ENCODE results near the gene HOTAIR.

HOTAIR gene

DNA sequence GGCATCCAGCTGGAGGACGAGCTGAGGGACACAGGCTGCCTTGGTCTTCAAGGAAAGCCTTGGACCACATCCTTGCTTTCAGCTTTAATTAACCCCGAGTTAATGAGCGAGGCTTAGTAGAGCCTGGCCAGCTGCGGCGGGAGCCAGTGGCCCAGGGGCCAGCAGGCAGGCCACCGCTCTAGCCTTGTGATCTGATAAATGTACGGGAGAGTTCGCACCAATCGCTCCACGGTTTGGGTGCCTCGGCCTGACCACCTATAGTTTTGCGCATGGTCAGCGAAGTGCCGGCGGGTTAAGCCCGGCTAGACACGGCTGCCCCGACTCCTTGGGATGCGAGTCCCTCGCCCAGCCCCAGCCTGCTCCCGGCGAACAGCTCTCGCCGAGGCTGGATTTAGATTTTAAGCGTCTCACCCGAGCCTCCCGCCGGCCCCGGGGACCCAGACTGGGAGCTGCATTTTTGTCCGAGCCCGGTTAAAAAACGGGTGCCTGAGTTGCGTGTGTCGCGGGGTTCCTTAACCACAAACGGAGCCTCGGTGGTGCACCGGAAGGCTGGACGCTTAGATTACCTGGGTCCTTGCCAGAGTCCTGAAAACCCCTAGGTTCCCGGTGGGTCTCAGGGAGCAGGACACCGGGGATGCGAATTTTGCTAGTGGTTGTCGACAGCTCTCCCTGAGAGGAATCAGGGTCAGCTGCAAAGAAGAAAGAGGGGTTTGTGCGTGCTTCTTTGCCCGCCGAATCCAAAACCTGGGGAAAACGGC is 23.0 kb downstream of the HOTAIR start:
- in situ Hi-C loops (cut with MboI; ENCODE audit: low sequenced_read_pairs): no loop called here

DNA sequence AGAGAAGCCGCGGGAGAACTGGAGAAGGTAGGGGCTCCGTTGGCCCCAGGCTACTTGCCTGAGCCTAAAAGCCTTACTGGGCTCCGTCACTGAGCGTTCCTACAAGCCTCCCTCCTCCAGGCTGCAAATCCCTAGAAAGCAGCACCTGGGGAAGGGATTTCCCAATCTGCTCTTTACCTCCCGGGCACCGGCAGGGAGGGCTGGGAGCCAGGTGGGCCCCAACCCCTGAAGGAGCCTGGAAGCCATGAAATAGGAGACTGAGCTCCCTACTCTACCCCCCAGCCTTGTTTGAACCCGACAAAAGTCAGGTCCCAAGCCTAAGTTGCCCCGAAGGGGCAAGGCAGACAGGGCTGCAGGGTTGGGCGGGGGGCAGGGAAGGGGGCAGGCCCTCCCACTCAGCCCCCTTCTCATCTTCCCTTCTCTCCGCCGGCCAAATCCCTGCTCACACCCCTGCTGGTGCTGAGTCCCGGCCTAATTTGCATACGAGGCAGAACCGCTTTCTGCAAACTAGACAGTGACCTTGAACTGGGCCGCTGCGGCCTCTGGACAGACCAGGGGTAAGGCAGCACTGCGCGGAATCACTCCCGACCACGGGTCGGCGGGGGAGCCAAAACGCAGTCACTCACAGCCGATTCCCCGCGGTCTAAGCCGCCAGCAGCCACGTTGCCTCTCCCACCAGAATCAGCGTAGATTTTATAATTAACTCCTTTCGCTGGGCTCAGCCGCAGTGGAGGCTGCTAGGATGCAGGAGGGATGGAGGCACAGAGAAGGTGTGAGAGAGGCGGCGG is 23.8 kb downstream of the HOTAIR start:
- in situ Hi-C loops (cut with MboI; ENCODE audit: low sequenced_read_pairs): no loop called here

DNA sequence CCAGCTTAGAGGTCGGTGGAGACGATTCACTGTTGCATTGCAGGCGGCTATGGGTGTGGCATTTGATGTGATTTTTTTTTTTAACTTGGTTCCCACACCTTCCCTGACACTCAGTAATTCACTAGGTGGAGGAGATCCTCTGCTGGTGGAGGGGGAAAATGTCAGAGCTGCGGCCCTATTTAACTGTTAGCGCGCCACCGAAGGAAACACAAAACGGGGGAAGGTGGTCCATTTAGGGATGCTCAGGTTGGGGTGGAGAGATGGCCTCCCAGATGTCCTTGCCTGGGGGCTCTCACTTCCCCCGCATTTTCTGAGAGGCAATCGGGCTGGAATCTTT is 24.3 kb downstream of the HOTAIR start:
- in situ Hi-C loops (cut with MboI; ENCODE audit: low sequenced_read_pairs): no loop called here

DNA sequence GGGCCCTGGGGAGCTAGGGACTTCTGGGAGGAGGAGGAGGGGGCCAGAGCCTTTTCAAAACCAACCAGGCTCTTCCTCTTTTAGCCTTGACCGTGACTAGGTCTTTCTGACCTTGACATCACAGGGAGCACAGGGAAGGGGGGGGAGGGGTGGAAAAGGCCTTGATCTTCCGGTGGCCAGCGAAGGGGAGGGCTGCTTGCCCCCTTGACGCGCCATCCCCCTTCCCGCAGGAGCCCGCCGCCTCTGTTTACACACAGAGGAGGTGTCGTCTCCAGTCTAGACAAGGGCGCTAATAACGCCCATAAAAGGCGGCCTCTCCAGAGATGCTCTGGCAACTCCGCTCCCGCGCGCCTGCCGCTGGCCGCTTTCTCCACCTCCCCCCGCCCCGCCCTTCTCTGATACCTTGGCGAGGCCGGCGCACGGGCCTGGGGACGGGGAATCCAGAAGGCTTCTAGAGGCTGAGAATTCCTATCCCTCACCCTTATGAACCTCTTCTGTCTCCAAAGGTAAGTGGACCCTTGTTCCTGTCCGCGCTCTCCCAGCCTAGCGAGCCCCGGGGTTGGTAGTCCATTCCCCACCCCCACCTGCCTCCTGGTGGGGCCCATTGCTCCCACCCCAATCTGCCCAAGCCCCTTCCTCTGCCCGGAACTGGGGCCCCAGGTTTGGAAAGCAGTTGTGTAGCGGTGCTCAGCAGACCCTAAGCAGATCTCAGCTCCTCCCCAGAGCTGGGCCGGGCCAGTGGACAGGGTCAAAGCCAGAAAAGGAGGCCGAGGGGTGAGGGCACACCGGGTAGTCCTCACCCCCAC is 24.9 kb downstream of the HOTAIR start:
- in situ Hi-C loops (cut with MboI; ENCODE audit: low sequenced_read_pairs): loop anchor here (10.0 kb wide), 1 partner anchor 155 kb away; no protein-coding TSS in a partner anchor

GRCh38 chr12:53948650-53949593 is 25.8 kb downstream of the HOTAIR start:
- in situ Hi-C loops (cut with MboI; ENCODE audit: low sequenced_read_pairs): loop anchor here (10.0 kb wide), 1 partner anchor 154 kb away; no protein-coding TSS in a partner anchor

DNA sequence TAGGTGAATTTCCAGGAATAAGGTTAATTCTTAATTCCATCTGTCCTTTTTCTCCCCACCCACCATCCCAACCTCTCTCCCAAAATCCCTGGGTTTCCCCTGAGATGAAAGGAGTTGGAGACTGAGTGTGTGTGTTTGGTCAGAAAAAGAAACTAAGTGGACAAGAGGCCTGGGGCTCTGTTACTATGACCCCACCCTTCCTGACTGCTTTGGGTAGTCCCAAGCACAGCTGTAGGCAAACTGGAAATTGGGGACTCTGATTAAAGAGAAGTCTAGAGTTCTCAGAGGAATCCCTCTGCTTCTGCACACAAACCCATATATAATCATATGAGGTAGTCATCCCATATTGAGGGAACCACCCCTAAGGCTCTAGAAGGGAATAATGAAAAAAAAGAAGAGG is 27.0 kb downstream of the HOTAIR start:
- in situ Hi-C loops (cut with MboI; ENCODE audit: low sequenced_read_pairs): loop anchor here (10.0 kb wide), 1 partner anchor 153 kb away; no protein-coding TSS in a partner anchor

DNA sequence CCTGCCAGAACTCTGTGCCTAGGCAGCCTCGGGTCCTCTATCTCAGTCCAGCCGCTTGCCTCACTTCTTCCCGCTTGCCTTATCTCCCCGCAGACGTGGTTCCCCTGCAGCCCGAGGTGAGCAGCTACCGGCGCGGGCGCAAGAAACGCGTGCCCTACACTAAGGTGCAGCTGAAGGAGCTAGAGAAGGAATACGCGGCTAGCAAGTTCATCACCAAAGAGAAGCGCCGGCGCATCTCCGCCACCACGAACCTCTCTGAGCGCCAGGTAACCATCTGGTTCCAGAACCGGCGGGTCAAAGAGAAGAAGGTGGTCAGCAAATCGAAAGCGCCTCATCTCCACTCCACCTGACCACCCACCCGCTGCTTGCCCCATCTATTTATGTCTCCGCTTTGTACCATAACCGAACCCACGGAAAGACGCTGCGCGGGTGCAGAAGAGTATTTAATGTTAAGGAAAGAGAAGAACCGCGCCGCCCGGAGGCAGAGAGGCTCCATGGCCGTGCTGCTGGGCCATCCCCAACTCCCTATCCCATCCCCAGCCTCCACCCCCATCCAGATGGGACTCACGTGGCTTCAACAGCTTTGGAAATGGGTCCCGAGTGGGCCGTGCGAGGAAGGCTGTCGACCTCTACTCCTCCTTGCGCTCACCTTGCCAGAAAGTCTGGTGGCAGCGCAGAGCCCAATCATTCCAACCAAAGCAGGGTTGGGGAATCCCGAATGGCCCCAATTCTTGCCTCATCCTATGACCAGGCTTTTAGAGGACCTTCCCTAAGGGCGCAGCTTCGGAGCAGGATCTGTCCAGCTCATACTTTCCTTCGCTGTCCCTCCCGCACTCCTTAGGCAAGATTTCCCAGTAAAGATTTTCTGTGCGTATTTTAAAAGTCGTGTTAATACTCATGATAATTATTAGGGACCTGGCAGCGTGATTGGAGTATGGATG is 29.6 kb downstream of the HOTAIR start:
- in situ Hi-C loops (cut with MboI; ENCODE audit: low sequenced_read_pairs): loop anchor here (10.0 kb wide), 1 partner anchor 150 kb away; no protein-coding TSS in a partner anchor

- in situ Hi-C loops (cut with MboI; ENCODE audit: low sequenced_read_pairs): loop anchor here (10.0 kb wide), 1 partner anchor 149 kb away; no protein-coding TSS in a partner anchor
These were observed 30.5 kb downstream of the HOTAIR start for GRCh38 chr12:53944209-53944608.

DNA sequence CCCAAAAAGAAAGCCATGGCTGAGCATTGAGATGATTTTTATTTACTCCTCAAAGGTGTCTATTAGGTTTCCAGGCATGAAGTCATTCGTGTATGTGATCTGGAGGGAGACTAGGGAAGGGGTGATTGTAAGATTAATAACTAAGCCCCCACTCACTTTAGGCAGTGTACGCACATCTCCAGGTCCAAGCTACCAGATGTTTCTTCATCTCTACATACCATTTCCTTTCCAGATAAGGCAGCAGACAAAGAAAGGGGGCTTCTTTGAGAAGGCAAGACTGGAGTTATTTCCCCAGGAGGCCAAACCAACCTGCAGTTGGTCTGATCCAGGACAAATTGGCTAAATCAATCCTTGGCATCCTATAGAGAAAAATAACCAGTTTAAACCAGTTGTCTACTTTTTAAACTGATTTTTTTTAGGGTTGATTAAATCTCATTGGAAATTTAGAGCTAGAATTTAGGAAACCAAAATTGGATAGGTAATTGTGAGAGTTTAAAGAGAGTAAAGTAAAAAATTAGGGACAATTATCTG is 32.2 kb downstream of the HOTAIR start:
- in situ Hi-C loops (cut with MboI; ENCODE audit: low sequenced_read_pairs): loop anchor here (10.0 kb wide), 1 partner anchor 148 kb away; no protein-coding TSS in a partner anchor

GRCh38 chr12:53941750-53942149 is 33.0 kb downstream of the HOTAIR start:
- in situ Hi-C loops (cut with MboI; ENCODE audit: low sequenced_read_pairs): loop anchor here (10.0 kb wide), 1 partner anchor 147 kb away; no protein-coding TSS in a partner anchor

DNA sequence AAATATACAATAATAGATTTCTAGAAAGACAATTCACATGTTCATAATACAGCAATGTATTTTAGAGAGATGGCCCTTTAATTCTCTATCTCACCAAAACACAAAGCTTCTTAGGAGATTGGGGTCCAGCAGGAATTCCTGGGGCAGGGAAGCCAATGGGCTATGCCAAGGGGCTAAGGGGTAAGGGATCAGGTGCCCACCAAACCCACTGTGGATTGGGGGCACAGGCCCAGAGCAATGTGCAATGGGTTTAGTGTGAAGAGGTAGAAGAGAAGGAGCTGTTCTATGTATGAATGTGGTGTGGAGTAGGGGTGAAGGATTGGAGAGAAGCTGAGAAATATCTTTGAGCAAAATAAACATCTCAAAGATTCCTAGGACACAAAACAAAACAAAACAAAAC is 33.6 kb downstream of the HOTAIR start:
- in situ Hi-C loops (cut with MboI; ENCODE audit: low sequenced_read_pairs): loop anchor here (10.0 kb wide), 1 partner anchor 146 kb away; no protein-coding TSS in a partner anchor

- in situ Hi-C loops (cut with MboI; ENCODE audit: low sequenced_read_pairs): loop anchor here (10.0 kb wide), 1 partner anchor 146 kb away; no protein-coding TSS in a partner anchor
These were observed 34.2 kb downstream of the HOTAIR start for GRCh38 chr12:53940443-53941014.

GRCh38 chr12:53939141-53940108 is 35.3 kb downstream of the HOTAIR start:
- in situ Hi-C loops (cut with MboI; ENCODE audit: low sequenced_read_pairs): loop anchor here (10.0 kb wide), 1 partner anchor 145 kb away; no protein-coding TSS in a partner anchor

DNA sequence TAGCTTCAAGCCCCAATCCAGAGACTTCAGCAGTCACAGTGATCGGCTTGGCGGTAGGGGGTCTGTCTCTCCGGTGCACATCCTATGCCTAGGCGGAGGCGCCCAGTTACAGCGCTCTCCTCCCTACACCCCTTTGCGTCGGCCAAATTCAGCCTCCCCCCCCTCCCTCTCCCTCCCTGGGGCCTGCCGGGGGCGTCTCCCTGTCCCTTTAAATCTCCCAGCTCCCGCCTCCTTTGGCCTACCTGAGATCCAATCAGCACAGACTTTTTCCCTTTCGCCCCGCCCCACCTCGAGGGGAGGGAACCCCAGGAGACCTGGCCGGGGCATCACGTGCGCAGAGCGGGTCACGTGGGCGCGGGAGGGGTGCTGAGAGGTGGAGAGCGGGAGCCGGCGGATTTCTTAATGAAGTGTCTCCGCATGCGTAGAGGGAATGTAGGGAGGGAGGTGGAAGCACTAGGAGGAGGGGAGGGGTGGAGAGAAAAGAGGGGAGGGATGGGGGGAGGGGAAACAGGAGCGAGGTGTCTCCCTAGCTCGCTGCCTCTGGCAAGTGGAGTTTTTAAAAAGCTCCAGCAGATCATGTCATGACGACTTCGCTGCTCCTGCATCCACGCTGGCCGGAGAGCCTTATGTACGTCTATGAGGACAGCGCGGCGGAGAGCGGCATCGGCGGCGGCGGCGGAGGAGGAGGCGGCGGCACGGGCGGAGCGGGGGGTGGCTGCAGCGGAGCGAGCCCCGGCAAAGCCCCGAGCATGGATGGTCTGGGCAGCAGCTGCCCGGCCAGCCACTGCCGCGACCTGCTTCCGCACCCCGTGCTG is 36.2 kb downstream of the HOTAIR start, which contains the start of gene HOXC13:
HOXC13 (plus strand) TSS at position 506 of the 815 bp plus-strand sequence; CDS start at position 582, 76 bp downstream.
- in situ Hi-C loops (cut with MboI; ENCODE audit: low sequenced_read_pairs): no loop called here

GRCh38 chr12:53937596-53938325 is 37.0 kb downstream of the HOTAIR start:
- in situ Hi-C loops (cut with MboI; ENCODE audit: low sequenced_read_pairs): no loop called here
